ENCODE results near the gene CABP1.

CABP1 gene

DNA sequence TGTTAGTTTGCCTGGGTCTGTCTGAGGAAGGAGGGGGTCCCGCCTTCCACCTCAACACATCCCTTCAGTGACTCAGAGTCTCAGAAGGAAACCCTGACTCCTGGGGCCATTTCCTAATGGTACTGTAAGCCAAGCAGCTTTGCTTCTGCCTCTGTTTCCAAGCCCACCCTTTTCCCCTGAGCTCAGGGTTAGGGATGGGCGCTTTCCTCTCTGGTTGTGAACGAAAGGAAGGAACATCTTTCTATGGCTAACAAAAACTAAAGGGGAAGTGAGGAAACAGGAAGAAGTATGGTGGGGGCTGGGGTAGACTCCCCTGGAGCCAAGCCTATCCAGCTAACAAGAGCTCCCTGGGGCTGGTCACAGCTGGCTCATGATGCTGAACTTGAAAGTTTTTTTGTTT lies 58.2 kb downstream of the CABP1 start:
- no peak for DNase-seq

DNA sequence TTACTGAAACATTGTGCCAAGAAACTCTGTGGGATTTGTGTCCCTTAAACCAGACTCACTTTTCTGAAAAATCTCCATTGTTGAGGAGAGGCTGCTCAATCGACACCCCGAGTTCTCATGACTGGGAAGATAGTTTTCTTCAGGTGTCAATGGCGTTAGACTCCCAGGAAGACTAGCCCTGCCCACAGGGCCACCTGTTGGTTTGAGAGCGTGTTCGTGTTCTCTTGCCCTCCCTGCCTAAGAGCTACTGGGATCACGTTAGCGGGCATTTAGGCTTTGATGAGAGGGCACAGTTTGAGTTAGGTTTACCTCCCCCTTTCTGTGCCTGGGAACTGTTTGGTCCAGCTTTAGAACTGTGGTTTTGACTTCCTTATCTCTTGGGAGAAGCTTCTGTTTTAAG lies 59.1 kb downstream of the CABP1 start:
- DNase-seq, result no peak

DNA sequence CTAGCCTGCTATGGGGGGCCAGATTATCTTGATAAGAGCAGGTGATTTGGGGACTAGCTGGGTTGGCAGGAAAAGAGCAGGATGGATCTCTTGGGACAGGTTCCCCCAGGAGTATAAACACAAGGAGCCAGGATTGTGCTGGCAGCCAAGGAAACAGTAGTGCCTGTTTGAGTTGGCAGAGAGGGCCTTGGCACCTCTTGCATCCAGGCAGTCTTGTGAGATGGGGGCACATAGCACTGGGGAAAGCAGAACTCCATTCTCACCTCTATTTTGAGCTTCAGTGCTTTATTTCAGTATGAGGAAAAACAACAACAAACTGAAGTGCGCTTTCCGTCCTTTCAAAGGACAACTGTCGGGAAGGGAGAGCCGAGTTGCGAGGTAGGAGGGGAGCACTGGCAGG lies 60.5 kb downstream of the CABP1 start:
- no peak for DNase-seq

DNA sequence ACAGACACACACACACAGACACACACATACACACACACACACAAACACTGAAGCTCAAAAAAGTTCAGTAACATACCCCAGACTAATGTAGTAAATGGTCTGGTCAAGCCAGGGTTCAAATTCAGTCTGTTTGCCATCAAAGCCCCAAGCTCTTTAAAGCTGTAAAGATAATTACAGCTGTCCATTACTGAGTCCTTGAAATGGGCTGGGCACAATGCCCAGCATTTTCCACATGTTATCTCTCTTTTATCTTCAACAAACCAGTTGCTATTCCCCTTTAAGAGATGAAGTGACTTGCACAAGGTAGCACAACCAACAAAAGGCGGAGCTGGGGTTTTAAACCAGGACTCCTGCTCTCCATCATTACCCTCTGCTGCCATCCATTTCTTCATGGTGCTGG lies 62.2 kb downstream of the CABP1 start:
- peak; percentile 23 for DNase-seq

DNA sequence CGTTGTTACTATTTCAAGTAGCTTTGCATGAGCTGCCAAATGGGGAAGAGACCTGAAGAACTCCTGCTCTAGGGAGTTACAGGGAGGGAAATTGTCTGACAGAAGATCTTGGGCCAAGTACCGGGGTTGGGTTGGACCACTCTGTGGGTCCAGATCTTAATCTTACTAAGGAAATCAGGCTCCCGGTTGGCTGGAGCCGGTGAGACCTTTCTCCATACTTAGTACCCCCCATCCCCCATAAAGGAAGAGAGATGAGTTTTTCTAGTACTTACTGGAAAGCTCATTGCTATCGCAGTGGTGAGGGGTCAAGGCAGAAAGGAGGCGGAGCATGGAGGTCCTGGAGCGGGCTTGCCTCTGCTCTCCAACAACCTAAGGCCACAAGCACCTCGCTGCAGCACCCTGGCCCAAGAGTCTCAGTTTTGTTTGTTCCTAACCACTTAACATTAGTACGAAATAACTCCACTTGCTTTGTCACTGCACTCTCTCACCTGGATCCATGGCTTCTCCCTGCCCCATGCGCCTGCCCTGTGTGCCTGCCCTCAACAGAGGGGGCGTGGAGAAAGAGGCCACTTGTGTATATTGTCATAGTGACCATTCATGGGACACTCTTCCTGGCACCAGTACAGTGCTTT lies 63.0 kb downstream of the CABP1 start:
- no peak for DNase-seq

DNA sequence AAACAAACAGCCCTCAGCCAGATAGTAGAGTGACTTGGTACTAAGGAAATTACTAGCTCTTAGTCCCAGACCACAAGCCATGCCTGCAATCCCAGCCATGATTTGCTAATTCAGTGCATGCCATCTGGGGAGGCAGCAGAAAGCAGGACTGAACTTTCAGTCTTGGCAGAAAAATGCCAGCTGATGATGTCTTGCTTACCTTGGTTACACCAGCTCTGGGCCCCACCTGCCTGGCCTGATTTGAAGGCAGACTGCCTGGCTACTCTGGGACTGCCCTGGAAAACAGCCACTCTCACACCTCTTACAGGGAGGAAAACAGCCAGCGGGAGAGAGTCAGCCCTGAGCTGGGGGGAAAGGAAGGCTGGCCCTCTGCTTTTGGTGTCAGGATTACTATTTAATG lies 65.2 kb downstream of the CABP1 start:
- no peak for DNase-seq

DNA sequence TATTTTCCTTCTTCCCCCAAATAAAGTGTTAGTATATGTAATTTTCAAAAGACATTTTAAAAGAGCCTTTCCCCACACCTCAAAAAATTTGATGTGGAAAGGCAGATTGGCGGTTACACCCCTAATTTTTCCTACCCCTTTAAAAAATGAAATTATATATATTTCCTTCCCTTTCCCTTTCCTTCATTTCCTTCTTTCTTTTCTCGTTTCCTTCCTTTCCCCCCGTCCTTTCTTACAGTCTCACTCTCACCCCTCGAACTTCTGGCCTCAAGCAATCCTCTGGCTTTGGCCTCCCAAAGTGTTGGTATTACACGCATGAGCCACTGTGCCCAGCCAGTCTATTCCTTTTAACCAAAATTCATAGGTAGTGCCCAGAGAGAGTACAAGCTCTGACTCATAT lies 65.6 kb downstream of the CABP1 start:
- no peak for DNase-seq

DNA sequence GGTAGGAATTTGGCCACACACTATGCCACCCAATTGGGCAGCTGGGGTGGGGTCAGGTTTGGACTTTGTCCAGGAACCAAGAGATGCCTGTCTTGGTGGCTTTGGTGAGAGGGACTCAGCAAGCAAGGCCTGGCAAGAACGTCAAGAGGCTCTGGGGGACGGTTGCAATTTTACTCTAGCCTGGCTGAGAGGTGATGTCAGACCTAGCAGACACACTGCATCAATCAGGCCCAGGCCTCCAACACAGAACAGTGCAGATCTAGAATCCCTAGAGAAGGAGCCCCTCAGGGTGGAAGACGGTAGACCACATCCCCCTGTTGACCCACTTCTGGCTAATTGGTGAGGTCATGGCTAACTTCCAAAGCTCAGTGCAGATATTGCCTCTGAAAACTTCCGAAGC lies 68.2 kb downstream of the CABP1 start:
- no peak for DNase-seq

DNA sequence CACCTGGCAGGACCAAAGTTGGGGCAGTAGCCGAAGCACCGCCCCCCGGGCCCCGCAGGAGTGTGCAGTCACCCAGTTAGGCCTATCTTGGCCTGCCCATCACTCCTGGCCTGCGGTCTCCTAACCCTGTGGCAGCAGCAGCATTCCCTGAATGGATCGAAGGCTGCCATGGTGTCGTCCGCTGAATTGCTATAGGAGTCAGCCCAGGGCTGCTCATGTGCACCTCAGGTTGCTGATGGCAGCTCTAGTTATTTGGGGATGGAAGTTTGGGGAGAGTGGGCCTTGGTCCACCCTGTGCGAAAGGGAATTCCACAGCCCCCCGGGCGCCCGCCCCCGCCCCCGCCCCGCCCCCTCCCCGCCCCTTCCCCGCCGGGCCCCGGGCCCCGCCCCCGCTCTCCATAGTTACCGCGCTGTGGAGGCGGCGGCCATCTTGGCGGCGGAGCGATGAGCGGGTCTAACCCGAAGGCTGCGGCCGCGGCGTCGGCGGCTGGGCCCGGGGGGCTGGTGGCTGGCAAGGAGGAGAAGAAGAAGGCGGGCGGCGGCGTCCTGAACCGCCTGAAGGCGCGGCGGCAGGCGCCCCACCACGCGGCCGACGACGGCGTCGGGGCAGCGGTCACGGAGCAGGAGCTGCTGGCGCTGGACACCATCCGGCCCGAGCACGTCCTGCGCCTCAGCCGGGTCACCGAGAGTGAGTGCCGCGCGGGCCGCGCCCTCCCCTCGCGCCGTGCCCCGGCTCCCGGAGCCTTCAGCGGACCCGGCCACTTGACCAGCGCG lies 69.8 kb downstream of the CABP1 start, which contains the start of gene UNC119B:
Gene UNC119B (plus strand): TSS at position 428 of the 774 bp plus-strand sequence. CDS start 17 bp downstream, at position 445.
- DNase-seq, result peak; percentile 52

DNA sequence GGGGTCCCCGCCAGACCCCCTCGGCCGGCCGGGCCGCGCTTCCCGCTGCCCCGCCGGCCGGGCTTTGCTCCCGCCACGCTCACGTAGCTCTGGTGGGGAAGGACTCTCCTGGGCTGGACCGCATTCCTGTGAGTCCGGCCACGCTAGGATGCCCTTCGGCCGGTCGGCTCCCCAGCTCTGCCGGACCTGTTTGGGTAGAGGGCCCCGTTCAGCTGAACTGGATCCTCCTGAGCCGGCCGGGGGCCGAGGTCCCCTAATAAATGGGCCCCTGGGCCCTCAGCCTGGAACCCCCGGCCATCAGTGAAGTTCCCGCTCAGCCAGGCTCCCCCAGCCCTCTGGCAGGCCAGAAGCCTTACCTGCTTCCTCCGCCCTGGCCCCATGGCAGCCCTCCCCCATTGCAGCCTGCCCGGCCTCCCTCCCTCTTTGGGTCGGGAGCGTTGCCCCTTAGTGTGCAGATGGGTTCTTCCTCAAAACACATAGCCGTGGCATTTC lies 70.4 kb downstream of the CABP1 start:
- DNase-seq, result no peak

DNA sequence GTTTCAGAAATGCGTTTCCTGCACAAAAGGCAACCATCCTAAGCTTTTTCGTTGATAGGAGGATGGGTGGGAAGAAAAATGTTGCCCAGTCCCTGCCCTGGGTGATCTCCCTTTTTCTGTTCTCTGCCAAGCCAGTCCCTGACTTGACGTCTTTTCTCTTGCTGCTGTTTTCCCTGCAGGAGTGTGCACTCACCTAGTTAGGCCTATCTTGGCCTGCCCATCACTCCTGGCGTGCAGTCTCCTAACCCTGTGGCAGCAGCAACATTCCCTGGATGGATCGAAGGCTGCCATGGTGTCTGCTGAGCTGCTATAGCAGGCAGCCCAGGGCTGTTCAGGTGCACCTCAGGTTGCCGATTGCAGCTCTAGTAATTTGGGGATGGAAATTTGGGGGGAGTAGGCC lies 71.0 kb downstream of the CABP1 start:
- no peak for DNase-seq

DNA sequence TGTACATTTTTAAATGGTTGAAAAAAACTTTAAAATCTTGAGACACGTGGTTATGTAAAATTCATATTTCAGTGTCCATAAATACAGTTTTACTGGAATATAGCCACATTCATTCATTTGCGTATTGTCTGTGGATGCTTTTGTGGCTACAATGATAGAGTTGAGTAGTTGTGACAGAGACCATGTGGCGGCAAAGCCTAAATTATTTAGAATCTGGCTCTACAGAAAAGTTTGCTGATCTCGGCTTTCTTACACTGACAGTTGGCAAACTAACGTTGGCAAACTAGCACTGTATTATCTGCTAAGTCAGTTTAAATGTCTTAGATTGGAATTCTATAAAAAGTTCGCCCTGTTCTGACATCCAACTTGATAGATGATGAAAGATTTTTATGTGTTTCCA lies 72.2 kb downstream of the CABP1 start:
- no peak for DNase-seq

DNA sequence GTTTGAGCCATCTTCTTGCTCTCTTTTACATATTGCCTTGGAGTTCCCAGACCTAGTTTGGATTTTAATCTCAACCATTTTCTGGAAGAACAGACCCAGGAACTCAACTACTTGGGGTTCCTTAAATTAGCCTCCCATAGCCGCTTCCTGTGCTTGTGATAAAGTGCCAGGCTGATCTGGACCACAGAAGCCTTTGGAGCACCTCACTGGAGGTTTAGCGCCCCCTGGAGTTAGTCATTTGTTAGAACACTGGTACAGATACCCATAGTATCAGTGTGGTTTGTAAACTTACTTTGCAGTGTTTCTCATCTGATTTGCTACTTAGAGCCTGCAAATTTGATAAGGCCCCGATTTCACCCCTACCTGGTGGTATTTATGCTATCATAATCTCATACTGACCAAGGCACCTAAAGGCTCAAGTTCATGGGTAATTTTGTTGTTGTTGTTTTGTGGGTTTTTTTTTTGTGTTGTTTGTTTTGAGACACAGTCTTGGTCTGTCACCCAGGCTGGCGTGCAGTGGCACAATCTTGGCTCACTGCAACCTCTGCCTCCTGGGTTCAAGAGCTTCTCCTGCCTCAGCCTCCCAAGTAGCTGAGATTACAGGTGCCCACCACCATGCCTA lies 73.5 kb downstream of the CABP1 start:
- peak; percentile 68 for DNase-seq

All from NCI-H774 (cell line).